Left hindlimb (tissue), 1 donor: ENCODE data around the gene NT5DC4.

Experiments used
- DNase-seq: peaks from one replicate; pipeline ENCODE4 v3.0.0-alpha.2; 2018

NT5DC4 gene

DNA sequence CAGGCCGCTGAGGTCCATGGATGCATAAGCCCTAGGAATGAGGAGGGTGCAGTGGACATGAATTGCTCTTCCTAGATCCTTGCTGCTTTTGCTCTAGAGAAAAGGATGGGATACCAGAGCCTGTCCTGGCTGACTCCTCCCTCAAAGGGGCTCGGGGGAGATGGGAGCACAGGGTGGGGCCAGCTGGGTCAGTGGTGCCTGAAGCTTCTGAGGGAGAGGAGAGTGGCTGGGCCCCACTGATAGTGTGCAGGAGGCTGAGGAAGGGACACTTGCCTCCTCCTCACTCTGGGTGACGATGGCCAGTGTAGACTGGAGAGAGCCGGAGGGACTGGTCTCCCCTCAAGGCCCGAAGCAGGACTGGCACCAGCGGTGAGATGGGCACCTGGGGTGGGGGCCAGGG, at the start of gene NT5DC4:
Gene NT5DC4, plus strand, starts transcription at position 236 of the 400 bp plus-strand sequence. Its CDS starts 60 bp downstream, at position 296.
- DNase-seq: no peak

- no peak for DNase-seq
These were observed 49.0 kb upstream of the NT5DC4 start for GRCh38 chr2:112671801-112672200.

DNA sequence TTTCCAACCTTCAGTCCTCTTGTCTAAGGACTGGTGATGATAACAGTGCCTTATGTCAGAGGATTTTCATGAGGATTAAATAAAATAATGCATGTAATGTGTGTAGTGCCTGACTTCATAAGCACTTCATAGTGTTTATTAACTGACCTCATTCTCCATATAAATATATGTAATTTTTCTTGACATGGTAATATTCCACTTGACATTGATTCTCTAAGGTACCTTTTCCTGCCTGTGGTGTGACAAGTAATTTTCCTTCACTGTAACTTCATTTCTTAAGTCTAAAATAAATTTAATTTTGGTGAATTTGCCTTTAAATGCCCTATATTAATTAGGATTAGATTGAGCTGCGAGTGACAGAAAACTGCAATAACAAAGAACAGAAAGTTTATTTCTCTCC, 47.8 kb upstream of the NT5DC4 start:
- no peak for DNase-seq

DNA sequence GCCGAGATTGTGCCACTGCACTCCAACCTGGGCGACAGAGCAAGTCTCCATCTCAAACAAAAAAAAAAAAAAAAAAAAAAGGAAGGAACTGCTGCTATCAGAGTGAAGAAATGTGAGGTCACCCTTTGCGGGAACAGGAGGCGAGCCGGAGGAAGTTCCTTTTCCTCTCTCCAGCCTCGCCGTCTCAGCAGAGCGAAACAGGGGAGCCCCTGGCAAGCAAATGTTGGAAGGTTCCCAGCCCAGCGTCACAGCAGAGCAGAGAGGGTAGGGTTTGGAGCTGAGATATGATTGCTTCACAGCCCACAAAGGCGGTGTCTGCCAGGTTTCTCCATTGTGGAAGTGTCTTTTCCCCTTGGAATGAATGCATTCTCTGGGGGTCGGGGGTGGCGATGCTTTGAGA, 46.6 kb upstream of the NT5DC4 start:
- no peak for DNase-seq

GRCh38 chr2:112679484-112679883, 41.3 kb upstream of the NT5DC4 start:
- DNase-seq: peak; percentile 43

GRCh38 chr2:112680666-112681101, 40.1 kb upstream of the NT5DC4 start:
- DNase-seq: no peak

GRCh38 chr2:112682101-112682500, 38.7 kb upstream of the NT5DC4 start:
- DNase-seq: no peak

GRCh38 chr2:112683550-112684414, 37.0 kb upstream of the NT5DC4 start:
- no peak for DNase-seq

DNA sequence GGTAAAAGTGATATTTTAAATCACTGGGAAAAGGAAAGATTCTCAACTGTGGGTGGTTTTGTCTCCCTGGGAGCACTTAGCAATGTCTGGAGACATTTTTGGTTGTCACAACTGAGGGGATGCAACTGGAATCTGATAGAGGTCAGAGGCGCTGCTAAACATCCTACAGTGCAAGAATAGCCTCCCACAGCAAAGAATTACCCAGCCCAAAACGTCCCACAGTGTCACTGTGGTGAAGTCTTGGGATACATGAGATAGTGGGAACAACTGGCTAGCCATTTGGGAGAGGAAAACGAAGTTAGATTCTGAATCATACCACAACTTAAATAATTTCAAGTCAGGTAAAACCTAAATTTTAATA, 36.4 kb upstream of the NT5DC4 start:
- no peak for DNase-seq

DNA sequence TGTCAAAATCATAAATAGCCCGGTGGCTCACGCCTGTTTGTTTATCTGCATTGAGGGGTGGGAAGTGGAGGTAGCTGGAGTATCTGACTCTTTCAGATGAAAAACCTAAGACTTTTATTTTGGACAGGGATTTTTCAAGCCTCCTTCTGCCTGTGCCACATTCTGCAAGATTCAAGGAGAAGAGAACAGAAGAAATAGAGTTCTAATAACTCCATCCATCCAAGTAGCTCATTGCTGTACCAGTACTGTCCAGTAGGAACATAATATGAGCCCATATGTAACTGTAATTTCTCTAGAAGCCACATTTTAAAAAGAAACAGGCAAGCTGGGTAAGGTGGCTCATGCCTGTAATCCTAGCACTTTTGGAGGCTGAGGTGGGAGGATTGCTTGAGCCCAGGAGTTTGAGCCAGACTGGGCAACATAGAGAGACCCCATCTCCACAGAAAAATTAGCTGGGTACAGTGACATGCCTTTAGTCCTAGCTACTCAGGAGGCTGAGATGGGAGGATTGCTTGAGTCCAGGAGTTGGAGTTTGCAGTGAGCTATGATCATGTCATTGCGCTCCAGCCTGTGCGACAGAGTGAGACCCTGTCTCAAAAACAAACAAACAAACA, 35.4 kb upstream of the NT5DC4 start:
- no peak for DNase-seq

GRCh38 chr2:112686348-112687217, 34.2 kb upstream of the NT5DC4 start:
- no peak for DNase-seq

- no peak for DNase-seq
These were observed 33.3 kb upstream of the NT5DC4 start for GRCh38 chr2:112687522-112687921.

- DNase-seq: no peak
These were observed 32.5 kb upstream of the NT5DC4 start for GRCh38 chr2:112688086-112688880.

GRCh38 chr2:112690853-112691401, 29.9 kb upstream of the NT5DC4 start:
- no peak for DNase-seq

DNA sequence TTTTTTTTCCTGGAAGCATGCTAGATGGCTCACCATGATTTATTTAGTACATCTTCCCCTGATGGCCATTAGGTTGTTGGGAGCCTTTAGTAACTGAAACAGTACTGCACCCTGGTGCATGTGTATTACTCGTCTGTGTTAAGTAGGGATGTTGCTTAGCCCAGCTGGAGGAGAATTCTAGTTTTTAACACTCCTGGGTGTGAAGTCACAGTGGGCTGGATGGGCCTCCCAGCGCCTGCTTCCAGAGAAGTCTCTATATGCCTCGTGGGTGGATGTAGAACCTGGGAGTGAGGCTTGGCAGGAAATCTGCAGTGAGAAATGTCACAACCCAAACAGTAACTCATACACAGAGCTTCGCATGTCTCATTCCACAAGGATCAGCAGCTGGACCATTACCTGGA, 28.9 kb upstream of the NT5DC4 start:
- no peak for DNase-seq

- DNase-seq: no peak
These were observed 28.3 kb upstream of the NT5DC4 start for GRCh38 chr2:112692495-112692911.

GRCh38 chr2:112692918-112693317, 27.9 kb upstream of the NT5DC4 start:
- no peak for DNase-seq

DNA sequence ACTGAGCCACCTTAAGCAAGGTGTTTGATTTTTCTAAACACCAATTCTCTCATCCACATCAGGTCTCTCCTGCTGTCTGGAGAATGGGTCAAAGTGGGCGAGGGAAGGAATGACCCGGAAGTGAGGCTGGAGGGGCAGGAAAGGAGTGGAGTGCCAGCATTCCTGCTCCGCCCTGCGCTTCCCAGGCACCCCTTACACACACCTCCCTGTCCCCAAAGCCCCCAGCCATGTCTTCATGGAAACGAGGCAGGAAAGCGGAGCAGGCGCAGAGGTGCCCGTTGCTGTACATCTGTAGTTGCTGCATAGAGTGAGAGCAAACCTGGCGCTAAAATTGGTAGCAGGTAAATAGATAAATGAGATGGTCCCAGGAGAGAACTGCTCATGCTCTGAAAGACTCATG, 27.2 kb upstream of the NT5DC4 start:
- no peak for DNase-seq

GRCh38 chr2:112694182-112694581, 26.6 kb upstream of the NT5DC4 start:
- no peak for DNase-seq

DNA sequence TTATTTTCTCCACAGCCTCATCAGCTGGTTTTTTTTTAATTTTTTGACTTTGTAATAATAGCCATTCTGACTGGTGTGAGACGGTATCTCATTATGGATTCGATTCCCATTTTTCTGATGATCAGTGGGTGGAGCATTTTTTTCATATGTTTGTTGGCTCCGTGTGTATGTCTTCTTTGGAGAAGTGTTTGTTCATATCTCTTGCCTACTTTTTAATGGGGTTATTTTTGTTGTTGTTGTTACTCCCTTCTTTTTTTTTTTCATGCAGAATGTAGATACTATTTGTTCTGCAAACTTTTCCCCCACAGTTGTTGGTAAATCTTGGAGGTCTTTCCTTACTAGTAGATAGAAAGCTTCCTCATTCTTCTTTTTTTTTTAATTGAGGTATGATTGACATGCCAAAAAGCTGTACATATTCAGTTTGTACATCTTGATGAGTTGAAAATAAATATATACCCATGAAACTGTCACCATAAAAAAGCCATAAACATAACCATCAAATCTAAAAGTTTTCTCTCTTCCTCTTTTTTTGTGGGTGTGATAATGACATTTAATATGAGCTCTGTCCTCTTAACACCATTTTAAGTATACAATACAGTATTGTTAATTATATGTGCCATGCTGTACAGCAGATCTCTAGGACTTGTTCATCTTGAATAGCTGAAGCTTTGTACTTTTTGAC, 21.8 kb upstream of the NT5DC4 start:
- DNase-seq: no peak

DNA sequence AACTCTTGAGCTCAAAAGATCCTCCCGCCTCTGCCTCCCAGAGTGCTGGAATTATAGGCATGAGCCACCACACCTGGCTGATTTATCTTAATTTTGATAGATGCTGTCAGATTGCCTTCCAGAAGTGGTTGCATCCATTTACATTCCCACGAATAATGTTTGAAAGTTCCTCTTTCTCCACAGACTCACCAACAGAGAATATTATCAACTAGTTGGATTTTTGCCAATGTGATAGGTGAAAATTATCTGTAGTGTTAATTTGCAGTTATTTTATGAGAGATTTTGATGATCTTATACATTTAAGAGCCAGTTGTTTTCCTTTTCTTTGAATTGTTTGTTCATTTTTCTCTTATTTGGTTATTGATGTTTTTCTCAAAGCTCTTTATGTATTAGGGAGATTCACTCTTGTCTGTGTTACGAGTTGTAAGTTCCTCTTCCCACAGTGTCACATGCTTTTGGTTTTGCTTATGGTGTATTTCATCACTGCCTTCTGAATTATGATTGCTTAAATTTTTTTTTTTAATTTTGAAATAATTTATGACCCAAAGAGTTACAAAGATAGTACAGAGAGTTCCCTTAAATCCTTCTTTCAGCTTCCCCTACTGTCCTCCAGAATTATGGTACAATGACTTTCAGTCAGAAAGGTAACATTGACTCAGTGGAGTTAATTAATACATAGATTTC, 20.7 kb upstream of the NT5DC4 start:
- DNase-seq: no peak
